Measurements from ENCODE around the gene SH3BP5. TPM values are rescaled to one million over a fixed set of nuclear protein-coding genes. Genes with fewer than 3 reads are reported as not detected.

Gene SH3BP5
- total RNA-seq, 1 donor from 2014 or later, result 5.2 TPM

- H3K27ac Mint-ChIP-seq (ENCODE audit: unreplicated experiment), result no peak overlapping the region
- H3K36me3 Mint-ChIP-seq (ENCODE audit: low read depth), result no peaks in the 10 kb centered on the region
- no peaks in the 10 kb centered on the region for H3K4me1 Mint-ChIP-seq
- H3K27me3 Mint-ChIP-seq (ENCODE audit: low read depth), result no peaks in the 10 kb centered on the region
- no peak for DNase-seq (ENCODE audit: low read depth, low spot score)
- H3K9me3 Mint-ChIP-seq, result no peaks in the 10 kb centered on the region
- H3K4me3 Mint-ChIP-seq, result no peak overlapping the region
- TF ChIP-seq CTCF (conservative IDR thresholded peaks at IDR 0.05), result no peak
Observed at GRCh38 chr3:15300323-15301078, 31.9 kb downstream of the SH3BP5 start.

- TF ChIP-seq CTCF (conservative IDR thresholded peaks at IDR 0.05), result no peak
- Mint-ChIP-seq H3K9me3 (no peaks in the 10 kb centered on the region), H3K4me1 (no peaks in the 10 kb centered on the region), H3K36me3 (ENCODE audit: low read depth) (no peaks in the 10 kb centered on the region), H3K27ac (ENCODE audit: unreplicated experiment) (no peak overlapping the region), H3K27me3 (ENCODE audit: low read depth) (no peaks in the 10 kb centered on the region), H3K4me3 (no peak overlapping the region)
- DNase-seq (ENCODE audit: low read depth, low spot score), result no peak
Observed at GRCh38 chr3:15299036-15299435, 33.4 kb downstream of the SH3BP5 start.

- no peak for TF ChIP-seq CTCF (conservative IDR thresholded peaks at IDR 0.05)
- Mint-ChIP-seq H3K4me3 (no peak overlapping the region), H3K9me3 (no peaks in the 10 kb centered on the region), H3K27ac (ENCODE audit: unreplicated experiment) (no peak overlapping the region), H3K27me3 (ENCODE audit: low read depth) (no peaks in the 10 kb centered on the region), H3K4me1 (no peaks in the 10 kb centered on the region), H3K36me3 (ENCODE audit: low read depth) (no peaks in the 10 kb centered on the region)
- DNase-seq (ENCODE audit: low read depth, low spot score), result no peak
Observed at GRCh38 chr3:15298504-15298903, 33.9 kb downstream of the SH3BP5 start.

DNA sequence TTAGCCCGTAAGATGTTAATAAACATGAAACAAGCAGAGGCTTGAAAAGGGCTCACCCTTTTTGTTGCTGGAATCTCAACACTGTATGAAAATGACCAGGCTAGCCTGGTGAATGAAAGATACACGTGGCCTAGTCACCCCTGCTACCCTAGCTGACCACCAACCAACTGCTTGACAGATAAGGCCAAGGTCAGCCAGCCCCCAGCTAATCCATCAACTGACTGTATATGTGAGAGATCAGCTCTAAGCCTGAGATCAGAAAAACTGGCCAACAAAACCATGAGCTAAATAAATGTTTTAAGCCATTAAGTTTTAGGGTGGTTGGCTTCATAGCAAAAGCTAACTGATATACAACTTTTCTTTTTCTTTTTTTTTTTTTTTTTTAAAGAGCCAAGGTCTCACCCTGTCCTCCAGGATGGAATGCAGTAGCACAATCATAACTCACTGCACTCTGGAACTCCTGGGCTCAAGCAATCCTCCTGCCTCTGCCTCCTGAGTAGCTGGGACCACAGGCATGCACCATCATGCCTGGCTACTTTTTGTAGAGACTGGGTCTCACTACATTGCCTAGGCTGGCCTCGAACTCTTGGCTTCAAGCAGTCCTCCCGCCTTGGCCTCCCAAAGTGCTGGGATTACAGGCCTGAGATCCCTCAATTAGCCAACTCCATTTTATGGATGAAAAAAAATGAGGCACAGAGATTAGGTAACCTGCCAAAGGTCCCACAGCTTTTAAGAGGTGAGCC lies 34.6 kb downstream of the SH3BP5 start:
- no peaks in the 10 kb centered on the region for H3K9me3 Mint-ChIP-seq
- TF ChIP-seq CTCF (conservative IDR thresholded peaks at IDR 0.05), result no peak
- no peaks in the 10 kb centered on the region for H3K36me3 Mint-ChIP-seq (ENCODE audit: low read depth)
- H3K27ac Mint-ChIP-seq (ENCODE audit: unreplicated experiment), result no peak overlapping the region
- H3K4me1 Mint-ChIP-seq, result no peaks in the 10 kb centered on the region
- no peaks in the 10 kb centered on the region for H3K27me3 Mint-ChIP-seq (ENCODE audit: low read depth)
- no peak overlapping the region for H3K4me3 Mint-ChIP-seq
- no peak for DNase-seq (ENCODE audit: low read depth, low spot score)

- H3K27me3 Mint-ChIP-seq (ENCODE audit: low read depth), result no peaks in the 10 kb centered on the region
- H3K4me1 Mint-ChIP-seq, result no peaks in the 10 kb centered on the region
- H3K27ac Mint-ChIP-seq (ENCODE audit: unreplicated experiment), result no peak overlapping the region
- H3K36me3 Mint-ChIP-seq (ENCODE audit: low read depth), result no peaks in the 10 kb centered on the region
- no peak for TF ChIP-seq CTCF (conservative IDR thresholded peaks at IDR 0.05)
- H3K4me3 Mint-ChIP-seq, result no peak overlapping the region
- H3K9me3 Mint-ChIP-seq, result no peaks in the 10 kb centered on the region
- DNase-seq (ENCODE audit: low read depth, low spot score), result no peak
Observed at GRCh38 chr3:15295506-15295905, 36.9 kb downstream of the SH3BP5 start.
